ENCODE measurements around the gene COX11.

DNA sequence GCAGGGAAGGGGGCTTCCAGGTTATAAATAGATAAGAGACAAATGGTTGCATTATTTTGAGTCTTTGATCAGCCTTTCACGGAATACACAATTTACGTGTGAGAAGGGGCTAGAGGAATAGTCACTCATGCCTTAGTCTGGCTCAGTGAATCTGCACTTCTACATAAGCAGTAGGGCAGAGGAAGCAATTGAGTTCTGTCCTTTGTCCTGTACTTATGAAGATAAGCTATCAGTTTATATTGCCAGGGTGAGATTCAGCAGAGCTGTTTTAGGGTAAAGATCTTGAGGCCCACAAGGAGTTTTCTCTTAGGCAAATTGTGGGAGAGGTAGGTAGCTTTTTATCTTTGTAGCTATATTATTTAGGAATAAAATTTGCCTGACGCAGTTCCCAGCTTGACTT lies 34.5 kb downstream of the COX11 start:
- TF ChIP-seq, protein P1, sequence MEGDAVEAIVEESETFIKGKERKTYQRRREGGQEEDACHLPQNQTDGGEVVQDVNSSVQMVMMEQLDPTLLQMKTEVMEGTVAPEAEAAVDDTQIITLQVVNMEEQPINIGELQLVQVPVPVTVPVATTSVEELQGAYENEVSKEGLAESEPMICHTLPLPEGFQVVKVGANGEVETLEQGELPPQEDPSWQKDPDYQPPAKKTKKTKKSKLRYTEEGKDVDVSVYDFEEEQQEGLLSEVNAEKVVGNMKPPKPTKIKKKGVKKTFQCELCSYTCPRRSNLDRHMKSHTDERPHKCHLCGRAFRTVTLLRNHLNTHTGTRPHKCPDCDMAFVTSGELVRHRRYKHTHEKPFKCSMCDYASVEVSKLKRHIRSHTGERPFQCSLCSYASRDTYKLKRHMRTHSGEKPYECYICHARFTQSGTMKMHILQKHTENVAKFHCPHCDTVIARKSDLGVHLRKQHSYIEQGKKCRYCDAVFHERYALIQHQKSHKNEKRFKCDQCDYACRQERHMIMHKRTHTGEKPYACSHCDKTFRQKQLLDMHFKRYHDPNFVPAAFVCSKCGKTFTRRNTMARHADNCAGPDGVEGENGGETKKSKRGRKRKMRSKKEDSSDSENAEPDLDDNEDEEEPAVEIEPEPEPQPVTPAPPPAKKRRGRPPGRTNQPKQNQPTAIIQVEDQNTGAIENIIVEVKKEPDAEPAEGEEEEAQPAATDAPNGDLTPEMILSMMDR (IDR thresholded peaks at IDR 0.05), result no peak
- TF ChIP-seq POLR2A (IDR thresholded peaks at IDR 0.05) (no peak), POLR2AphosphoS5 (IDR thresholded peaks at IDR 0.05) (no peak)

Data from upper lobe of left lung (tissue), 4 donors.